Immature natural killer cell (primary cell): ENCODE data around the gene RGS1. TPM values are rescaled to one million over a fixed set of nuclear protein-coding genes. Genes with fewer than 3 reads are reported as not detected.

Source experiments
- DNase-seq, 3 donors: peaks; one replicate each; pipeline ENCODE4 v3.0.0; 2022; ENCODE audit warnings: mixed read lengths in 1 of 3
- H3K27ac Mint-ChIP-seq, 6 donors: one replicate each; pipeline ENCODE4 v1.8.0; 2020; ENCODE audit warnings: mixed read lengths in 6 of 6, mild to moderate bottlenecking in 5 of 6, inconsistent platforms in 4 of 6, moderate library complexity in 3 of 6
- H3K27me3 Mint-ChIP-seq, 3 donors: one replicate each; pipeline ENCODE4 v1.8.0; 2020 to 2021; ENCODE audit warnings: low read depth in 3 of 3, mild to moderate bottlenecking in 3 of 3, mixed read lengths in 3 of 3, moderate library complexity in 3 of 3, inconsistent platforms in 1 of 3
- H3K36me3 Mint-ChIP-seq, 3 donors: one replicate each; pipeline ENCODE4 v1.8.0; 2020; ENCODE audit warnings: mixed read lengths in 3 of 3, inconsistent platforms in 2 of 3, mild to moderate bottlenecking in 2 of 3
- H3K4me1 Mint-ChIP-seq, 2 donors: one replicate each; pipeline ENCODE4 v1.8.0; 2020; ENCODE audit warnings: inconsistent platforms in 2 of 2, mild to moderate bottlenecking in 2 of 2, mixed read lengths in 2 of 2, moderate library complexity in 1 of 2
- H3K4me3 Mint-ChIP-seq, 5 donors: one replicate each; pipeline ENCODE4 v1.8.0; 2020; ENCODE audit warnings: mild to moderate bottlenecking in 5 of 5, mixed read lengths in 5 of 5, inconsistent platforms in 3 of 5, moderate library complexity in 3 of 5
- H3K9me3 Mint-ChIP-seq, 6 donors: one replicate each; pipeline ENCODE4 v1.8.0; 2020; ENCODE audit warnings: mild to moderate bottlenecking in 6 of 6, mixed read lengths in 6 of 6, inconsistent platforms in 4 of 6, moderate library complexity in 3 of 6
- polyA plus RNA-seq, 3 donors: library from polyadenylated mRNA; unstranded; fragments of 300-500 nt; fragmentation: Illumina TruSeq; gene quantifications; one replicate each; pipeline ENCODE4 v1.2.3, GENCODE V29; 2021

RGS1 gene
- polyA plus RNA-seq, 3 donors from 2014 or later: 35.5 to 51.9 (median 35.7) TPM

GRCh38 chr1:192543445-192543844, 32.1 kb upstream of the RGS1 start:
- H3K27me3 Mint-ChIP-seq: peaks cover 0 to 2% (median 0%) of the 10 kb centered on the region in 3 donors
- H3K9me3 Mint-ChIP-seq: no peaks in the 10 kb centered on the region
- H3K36me3 Mint-ChIP-seq: no peaks in the 10 kb centered on the region
- peak in 1 of 3 donors; percentile 26 for DNase-seq
- H3K4me3 Mint-ChIP-seq: peak overlapping the region in 2 of 5 donors; percentile 4 to 30
- peak overlapping the region in 4 of 6 donors; percentile 37 to 79 (median 66) for H3K27ac Mint-ChIP-seq
- H3K4me1 Mint-ChIP-seq: peaks cover 42 to 61% of the 10 kb centered on the region in 2 donors

GRCh38 chr1:192545896-192546521, 29.6 kb upstream of the RGS1 start:
- Mint-ChIP-seq H3K27me3 (no peaks in the 10 kb centered on the region), H3K4me1 (peaks cover 31 to 60% of the 10 kb centered on the region in 2 donors), H3K27ac (peak overlapping the region in 2 of 6 donors; percentile 71 to 83), H3K9me3 (no peaks in the 10 kb centered on the region), H3K36me3 (no peaks in the 10 kb centered on the region), H3K4me3 (peak overlapping the region in 2 of 5 donors; percentile 8 to 11)
- no peak for DNase-seq

GRCh38 chr1:192546596-192547190, 28.9 kb upstream of the RGS1 start:
- H3K9me3 Mint-ChIP-seq: no peaks in the 10 kb centered on the region
- H3K4me1 Mint-ChIP-seq: peaks cover 33 to 64% of the 10 kb centered on the region in 2 donors
- peak overlapping the region in 4 of 6 donors; percentile 11 to 76 (median 61) for H3K27ac Mint-ChIP-seq
- H3K27me3 Mint-ChIP-seq: no peaks in the 10 kb centered on the region
- DNase-seq: no peak
- H3K36me3 Mint-ChIP-seq: no peaks in the 10 kb centered on the region
- H3K4me3 Mint-ChIP-seq: peak overlapping the region in 1 of 5 donors; percentile 45

- Mint-ChIP-seq H3K4me3 (no peak overlapping the region), H3K36me3 (no peaks in the 10 kb centered on the region), H3K9me3 (no peaks in the 10 kb centered on the region), H3K27ac (no peak overlapping the region), H3K27me3 (no peaks in the 10 kb centered on the region), H3K4me1 (peaks cover 34 to 65% of the 10 kb centered on the region in 2 donors)
- no peak for DNase-seq
Observed at GRCh38 chr1:192547501-192547900, 28.1 kb upstream of the RGS1 start.

GRCh38 chr1:192549937-192550336, 25.6 kb upstream of the RGS1 start:
- Mint-ChIP-seq H3K27me3 (no peaks in the 10 kb centered on the region), H3K36me3 (no peaks in the 10 kb centered on the region), H3K4me3 (no peak overlapping the region), H3K4me1 (peaks cover 25 to 56% of the 10 kb centered on the region in 2 donors), H3K27ac (peak overlapping the region in 3 of 6 donors; percentile 6 to 49 (median 18)), H3K9me3 (no peaks in the 10 kb centered on the region)
- DNase-seq: no peak

- Mint-ChIP-seq H3K4me3 (no peak overlapping the region), H3K4me1 (peaks cover 19 to 47% of the 10 kb centered on the region in 2 donors), H3K9me3 (no peaks in the 10 kb centered on the region), H3K27ac (peak overlapping the region in 3 of 6 donors; percentile 40 to 71 (median 67)), H3K36me3 (no peaks in the 10 kb centered on the region), H3K27me3 (no peaks in the 10 kb centered on the region)
- DNase-seq: no peak
Observed at GRCh38 chr1:192550922-192551534, 24.5 kb upstream of the RGS1 start.

- H3K27me3 Mint-ChIP-seq: no peaks in the 10 kb centered on the region
- H3K4me1 Mint-ChIP-seq: peaks cover 12 to 37% of the 10 kb centered on the region in 2 donors
- H3K36me3 Mint-ChIP-seq: no peaks in the 10 kb centered on the region
- H3K9me3 Mint-ChIP-seq: peaks cover 0 to 1% (median 0%) of the 10 kb centered on the region in 6 donors
- H3K4me3 Mint-ChIP-seq: peak overlapping the region in 1 of 5 donors; percentile 1
- peak overlapping the region in 4 of 6 donors; percentile 12 to 45 (median 19) for H3K27ac Mint-ChIP-seq
- DNase-seq: no peak
Observed at GRCh38 chr1:192552760-192553191, 22.8 kb upstream of the RGS1 start.

- Mint-ChIP-seq H3K4me3 (no peak overlapping the region), H3K27me3 (no peaks in the 10 kb centered on the region), H3K36me3 (no peaks in the 10 kb centered on the region), H3K27ac (peak overlapping the region in 2 of 6 donors; percentile 39 to 47), H3K9me3 (peaks cover 0 to 1% (median 0%) of the 10 kb centered on the region in 6 donors), H3K4me1 (peaks cover 12 to 37% of the 10 kb centered on the region in 2 donors)
- no peak for DNase-seq
Observed at GRCh38 chr1:192553741-192554140, 21.8 kb upstream of the RGS1 start.

GRCh38 chr1:192554904-192555303, 20.7 kb upstream of the RGS1 start:
- DNase-seq: peak in 1 of 3 donors; percentile 48
- Mint-ChIP-seq H3K4me3 (no peak overlapping the region), H3K4me1 (peaks cover 12 to 34% of the 10 kb centered on the region in 2 donors), H3K27ac (peak overlapping the region in 2 of 6 donors; percentile 44 to 82), H3K9me3 (peaks cover 0 to 1% (median 0%) of the 10 kb centered on the region in 6 donors), H3K27me3 (no peaks in the 10 kb centered on the region), H3K36me3 (peaks cover 0 to 3% (median 0%) of the 10 kb centered on the region in 3 donors)

- peaks cover 0 to 3% (median 0%) of the 10 kb centered on the region in 3 donors for H3K36me3 Mint-ChIP-seq
- H3K27me3 Mint-ChIP-seq: no peaks in the 10 kb centered on the region
- peaks cover 0 to 1% (median 0%) of the 10 kb centered on the region in 6 donors for H3K9me3 Mint-ChIP-seq
- no peak overlapping the region for H3K4me3 Mint-ChIP-seq
- H3K4me1 Mint-ChIP-seq: peaks cover 12 to 32% of the 10 kb centered on the region in 2 donors
- H3K27ac Mint-ChIP-seq: peak overlapping the region in 2 of 6 donors; percentile 31 to 45
- no peak for DNase-seq
Observed at GRCh38 chr1:192555399-192555798, 20.2 kb upstream of the RGS1 start.

- no peak for DNase-seq
- H3K36me3 Mint-ChIP-seq: peaks cover 0 to 3% (median 0%) of the 10 kb centered on the region in 3 donors
- no peaks in the 10 kb centered on the region for H3K27me3 Mint-ChIP-seq
- H3K4me3 Mint-ChIP-seq: no peak overlapping the region
- peak overlapping the region in 1 of 6 donors; percentile 2 for H3K27ac Mint-ChIP-seq
- H3K9me3 Mint-ChIP-seq: peaks cover 0 to 1% (median 0%) of the 10 kb centered on the region in 6 donors
- peaks cover 4 to 16% of the 10 kb centered on the region in 2 donors for H3K4me1 Mint-ChIP-seq
Observed at GRCh38 chr1:192557841-192558595, 17.6 kb upstream of the RGS1 start.

- Mint-ChIP-seq H3K36me3 (peaks cover 0 to 4% (median 0%) of the 10 kb centered on the region in 3 donors), H3K4me1 (peaks cover 2 to 11% of the 10 kb centered on the region in 2 donors), H3K27me3 (no peaks in the 10 kb centered on the region), H3K4me3 (no peak overlapping the region), H3K27ac (peak overlapping the region in 1 of 6 donors; percentile 33), H3K9me3 (peaks cover 0 to 1% (median 0%) of the 10 kb centered on the region in 6 donors)
- DNase-seq: no peak
Observed at GRCh38 chr1:192559115-192560006, 16.2 kb upstream of the RGS1 start.
